Measurements from ENCODE around the gene KLHL25. TPM values are rescaled to one million over a fixed set of nuclear protein-coding genes. Genes with fewer than 3 reads are reported as not detected.
"Not testable (repeated sequence)": the region's sequence is repeated elsewhere in the genome, so short reads cannot be mapped to it uniquely, and the experiment has no call there.

KLHL25 gene
- total RNA-seq, 1 experiment from 2014 or later, result 1.5 TPM

- Histone ChIP-seq H3K79me2 (ENCODE audit: low read length) (no peaks in the 10 kb centered on the region), H3K27ac (ENCODE audit: low read length) (no peak overlapping the region), H3K4me2 (ENCODE audit: low read depth, low read length, poor library complexity, severe bottlenecking) (no peak overlapping the region), H3K36me3 (ENCODE audit: insufficient read depth, low read length) (no peaks in the 10 kb centered on the region), H2AFZ (ENCODE audit: low read length) (no peak overlapping the region), H3K9me2 (replicated peaks; ENCODE audit: insufficient read depth, low read length) (no peaks in the 10 kb centered on the region), H3K27me3 (ENCODE audit: low read length) (no peaks in the 10 kb centered on the region), H3K4me3 (ENCODE audit: low read length) (no peak overlapping the region), H4K20me1 (ENCODE audit: insufficient read depth, low read depth, low read length) (no peaks in the 10 kb centered on the region), H3K4me1 (ENCODE audit: low read length) (peaks cover 6% of the 10 kb centered on the region), H3K9ac (ENCODE audit: low read length) (no peak overlapping the region), H3K9me3 (ENCODE audit: low read length) (no peaks in the 10 kb centered on the region)
- DNase-seq, result no peak
These were observed 37.7 kb upstream of the KLHL25 start for GRCh38 chr15:85832394-85832793.

DNA sequence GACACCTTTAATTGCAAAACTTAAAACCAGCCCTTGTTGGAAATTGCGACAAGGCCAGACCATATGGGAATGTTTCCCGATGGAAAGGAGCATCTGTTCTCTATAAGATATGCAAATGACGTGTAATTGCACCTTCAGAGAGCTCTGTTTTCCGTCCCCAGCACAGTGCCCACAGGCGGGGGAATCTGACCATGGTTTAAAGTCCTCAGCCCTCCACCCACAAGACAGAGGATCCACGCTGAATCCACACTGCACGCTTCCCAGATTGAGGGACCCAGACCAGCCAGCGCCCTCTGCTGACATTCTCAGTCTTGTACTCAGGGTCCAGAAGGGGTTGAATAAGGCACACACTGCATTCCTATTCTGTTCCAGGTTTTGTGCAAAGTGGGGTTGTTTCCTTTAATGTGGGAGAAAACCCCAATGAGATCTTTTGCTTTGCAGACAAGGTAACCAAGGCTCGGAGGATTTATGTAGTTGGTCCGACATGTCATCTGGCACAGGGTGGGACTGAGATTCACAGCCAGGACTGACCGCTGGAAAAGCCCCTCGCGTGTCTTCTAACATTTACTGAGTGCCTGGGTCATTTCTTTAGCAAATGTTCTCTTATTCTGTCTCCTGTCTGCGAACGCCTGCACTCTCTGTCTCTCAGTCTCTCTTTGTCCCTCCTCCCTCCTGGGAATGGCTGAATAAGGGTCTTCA, 36.8 kb upstream of the KLHL25 start:
- no peak overlapping the region for H3K4me2 ChIP-seq (ENCODE audit: low read depth, low read length, poor library complexity, severe bottlenecking)
- no peak overlapping the region for H3K4me3 ChIP-seq (ENCODE audit: low read length)
- no peaks in the 10 kb centered on the region for H3K27me3 ChIP-seq (ENCODE audit: low read length)
- H3K79me2 ChIP-seq (ENCODE audit: low read length), result no peaks in the 10 kb centered on the region
- H3K36me3 ChIP-seq (ENCODE audit: insufficient read depth, low read length), result no peaks in the 10 kb centered on the region
- no peaks in the 10 kb centered on the region for H4K20me1 ChIP-seq (ENCODE audit: insufficient read depth, low read depth, low read length)
- H3K27ac ChIP-seq (ENCODE audit: low read length), result no peak overlapping the region
- no peaks in the 10 kb centered on the region for H3K9me2 ChIP-seq (replicated peaks; ENCODE audit: insufficient read depth, low read length)
- no peaks in the 10 kb centered on the region for H3K9me3 ChIP-seq (ENCODE audit: low read length)
- no peak overlapping the region for H2AFZ ChIP-seq (ENCODE audit: low read length)
- DNase-seq, result peak; percentile 77
- no peak overlapping the region for H3K9ac ChIP-seq (ENCODE audit: low read length)
- peaks cover 6% of the 10 kb centered on the region for H3K4me1 ChIP-seq (ENCODE audit: low read length)

- H3K9ac ChIP-seq (ENCODE audit: low read length); H3K27me3 ChIP-seq (ENCODE audit: low read length); H3K9me3 ChIP-seq (ENCODE audit: low read length); H3K79me2 ChIP-seq (ENCODE audit: low read length); H3K4me2 ChIP-seq (ENCODE audit: low read depth, low read length, poor library complexity, severe bottlenecking); H3K4me3 ChIP-seq (ENCODE audit: low read length); H3K27ac ChIP-seq (ENCODE audit: low read length); H2AFZ ChIP-seq (ENCODE audit: low read length); H3K9me2 ChIP-seq (replicated peaks; ENCODE audit: insufficient read depth, low read length); DNase-seq; H3K4me1 ChIP-seq (ENCODE audit: low read length); H4K20me1 ChIP-seq (ENCODE audit: insufficient read depth, low read depth, low read length); H3K36me3 ChIP-seq (ENCODE audit: insufficient read depth, low read length): not testable (repeated sequence)
These were observed 35.0 kb upstream of the KLHL25 start for GRCh38 chr15:85829754-85830153.

- no peak overlapping the region for H3K4me3 ChIP-seq (ENCODE audit: low read length)
- H3K4me2 ChIP-seq (ENCODE audit: low read depth, low read length, poor library complexity, severe bottlenecking), result peak overlapping the region; percentile 26
- peak overlapping the region; percentile 16; the same call in 1 of the 2 replicates for H2AFZ ChIP-seq (ENCODE audit: low read length)
- H3K27me3 ChIP-seq (ENCODE audit: low read length), result no peaks in the 10 kb centered on the region
- no peaks in the 10 kb centered on the region for H3K79me2 ChIP-seq (ENCODE audit: low read length)
- H3K4me1 ChIP-seq (ENCODE audit: low read length), result peaks cover 6% of the 10 kb centered on the region
- no peak overlapping the region for H3K9ac ChIP-seq (ENCODE audit: low read length)
- H3K9me2 ChIP-seq (replicated peaks; ENCODE audit: insufficient read depth, low read length), result no peaks in the 10 kb centered on the region
- DNase-seq, result no peak
- H4K20me1 ChIP-seq (ENCODE audit: insufficient read depth, low read depth, low read length), result no peaks in the 10 kb centered on the region
- no peak overlapping the region for H3K27ac ChIP-seq (ENCODE audit: low read length)
- H3K36me3 ChIP-seq (ENCODE audit: insufficient read depth, low read length), result no peaks in the 10 kb centered on the region
- no peaks in the 10 kb centered on the region for H3K9me3 ChIP-seq (ENCODE audit: low read length)
These were observed 34.1 kb upstream of the KLHL25 start for GRCh38 chr15:85828874-85829273.

DNA sequence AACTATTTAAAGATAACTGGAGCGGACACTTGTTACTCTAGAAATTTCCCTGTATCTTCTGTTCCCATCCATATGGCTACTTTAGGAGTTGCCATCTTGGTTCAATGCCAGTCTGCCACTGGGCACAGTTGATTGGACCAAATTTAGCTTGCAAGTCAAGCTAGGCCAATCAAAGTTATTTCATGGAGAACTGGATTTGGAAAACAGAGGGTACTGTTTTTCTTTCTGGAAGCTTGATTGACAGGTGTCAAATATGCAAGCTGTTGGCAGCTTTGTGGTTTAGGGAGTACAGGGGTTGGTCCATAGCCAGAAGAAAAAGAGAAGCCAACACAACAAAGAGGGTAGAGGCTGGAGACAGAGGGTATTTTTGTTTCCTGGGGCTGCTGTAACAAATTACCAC, 33.4 kb upstream of the KLHL25 start:
- no peak overlapping the region for H3K4me2 ChIP-seq (ENCODE audit: low read depth, low read length, poor library complexity, severe bottlenecking)
- no peak overlapping the region for H3K9ac ChIP-seq (ENCODE audit: low read length)
- H3K9me3 ChIP-seq (ENCODE audit: low read length), result no peaks in the 10 kb centered on the region
- H3K4me3 ChIP-seq (ENCODE audit: low read length), result no peak overlapping the region
- no peak overlapping the region for H3K27ac ChIP-seq (ENCODE audit: low read length)
- no peak overlapping the region for H2AFZ ChIP-seq (ENCODE audit: low read length)
- no peaks in the 10 kb centered on the region for H4K20me1 ChIP-seq (ENCODE audit: insufficient read depth, low read depth, low read length)
- no peak for DNase-seq
- H3K9me2 ChIP-seq (replicated peaks; ENCODE audit: insufficient read depth, low read length), result no peaks in the 10 kb centered on the region
- H3K27me3 ChIP-seq (ENCODE audit: low read length), result no peaks in the 10 kb centered on the region
- no peaks in the 10 kb centered on the region for H3K79me2 ChIP-seq (ENCODE audit: low read length)
- peaks cover 6% of the 10 kb centered on the region for H3K4me1 ChIP-seq (ENCODE audit: low read length)
- no peaks in the 10 kb centered on the region for H3K36me3 ChIP-seq (ENCODE audit: insufficient read depth, low read length)

GRCh38 chr15:85826756-85827515, 32.2 kb upstream of the KLHL25 start:
- Histone ChIP-seq H4K20me1 (ENCODE audit: insufficient read depth, low read depth, low read length) (no peaks in the 10 kb centered on the region), H3K4me1 (ENCODE audit: low read length) (peaks cover 6% of the 10 kb centered on the region), H3K4me3 (ENCODE audit: low read length) (no peak overlapping the region), H3K4me2 (ENCODE audit: low read depth, low read length, poor library complexity, severe bottlenecking) (no peak overlapping the region), H3K27ac (ENCODE audit: low read length) (no peak overlapping the region), H2AFZ (ENCODE audit: low read length) (no peak overlapping the region), H3K27me3 (ENCODE audit: low read length) (no peaks in the 10 kb centered on the region), H3K9me3 (ENCODE audit: low read length) (no peaks in the 10 kb centered on the region), H3K9ac (ENCODE audit: low read length) (no peak overlapping the region), H3K9me2 (replicated peaks; ENCODE audit: insufficient read depth, low read length) (no peaks in the 10 kb centered on the region), H3K79me2 (ENCODE audit: low read length) (no peaks in the 10 kb centered on the region), H3K36me3 (ENCODE audit: insufficient read depth, low read length) (no peaks in the 10 kb centered on the region)
- DNase-seq, result no peak

GRCh38 chr15:85825719-85826118, 31.0 kb upstream of the KLHL25 start:
- Histone ChIP-seq H4K20me1 (ENCODE audit: insufficient read depth, low read depth, low read length) (no peaks in the 10 kb centered on the region), H3K27me3 (ENCODE audit: low read length) (no peaks in the 10 kb centered on the region), H3K36me3 (ENCODE audit: insufficient read depth, low read length) (no peaks in the 10 kb centered on the region), H3K4me3 (ENCODE audit: low read length) (no peak overlapping the region), H3K9me3 (ENCODE audit: low read length) (no peaks in the 10 kb centered on the region), H3K27ac (ENCODE audit: low read length) (no peak overlapping the region), H3K9me2 (replicated peaks; ENCODE audit: insufficient read depth, low read length) (no peaks in the 10 kb centered on the region), H3K79me2 (ENCODE audit: low read length) (no peaks in the 10 kb centered on the region), H3K4me1 (ENCODE audit: low read length) (peaks cover 6% of the 10 kb centered on the region), H3K9ac (ENCODE audit: low read length) (no peak overlapping the region), H3K4me2 (ENCODE audit: low read depth, low read length, poor library complexity, severe bottlenecking) (no peak overlapping the region), H2AFZ (ENCODE audit: low read length) (no peak overlapping the region)
- no peak for DNase-seq

DNA sequence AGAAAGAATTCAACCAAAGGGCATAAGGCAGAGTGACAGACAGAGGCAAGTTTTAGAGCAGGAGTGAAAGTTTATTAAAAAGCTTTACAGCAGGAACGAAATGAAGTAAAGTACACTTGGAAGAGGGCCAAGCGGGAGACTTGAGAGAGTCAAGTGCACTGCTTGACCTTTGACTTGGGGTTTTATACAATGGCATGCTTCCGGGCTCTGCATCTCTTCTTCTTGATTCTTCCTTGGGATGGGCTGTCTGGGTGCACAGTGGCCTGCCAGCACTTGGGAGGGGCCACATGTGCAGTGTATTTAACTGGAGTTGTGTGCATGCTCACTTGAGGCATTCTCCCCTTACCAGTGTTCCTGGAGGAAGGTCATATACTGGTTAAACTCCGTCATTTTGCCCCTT, 30.4 kb upstream of the KLHL25 start:
- Histone ChIP-seq H4K20me1 (ENCODE audit: insufficient read depth, low read depth, low read length) (no peaks in the 10 kb centered on the region), H3K36me3 (ENCODE audit: insufficient read depth, low read length) (no peaks in the 10 kb centered on the region), H3K27me3 (ENCODE audit: low read length) (no peaks in the 10 kb centered on the region), H2AFZ (ENCODE audit: low read length) (no peak overlapping the region), H3K4me2 (ENCODE audit: low read depth, low read length, poor library complexity, severe bottlenecking) (no peak overlapping the region), H3K27ac (ENCODE audit: low read length) (no peak overlapping the region), H3K9me3 (ENCODE audit: low read length) (no peaks in the 10 kb centered on the region), H3K4me1 (ENCODE audit: low read length) (peaks cover 6% of the 10 kb centered on the region), H3K4me3 (ENCODE audit: low read length) (no peak overlapping the region), H3K79me2 (ENCODE audit: low read length) (no peaks in the 10 kb centered on the region), H3K9me2 (replicated peaks; ENCODE audit: insufficient read depth, low read length) (no peaks in the 10 kb centered on the region), H3K9ac (ENCODE audit: low read length) (no peak overlapping the region)
- DNase-seq, result no peak

All from Karpas-422 (cell line).